MM.1S (cell line): ENCODE data around the gene SLC6A11.

Source experiments
- DNase-seq: peaks from one replicate; pipeline ENCODE4 v3.0.0-alpha.2; 2015
- H2AFZ ChIP-seq: fragments of 300-600 bp; sonication (generic); 2 replicates; pipeline ENCODE4 v1.6.0; 2016; ENCODE audit warnings: antibody characterized with exemption, low read length
- H3F3A ChIP-seq: fragments of 300-600 bp; sonication (generic); 2 replicates; pipeline ENCODE4 v1.6.1; 2016; ENCODE audit warnings: mild to moderate bottlenecking, antibody characterized with exemption, low read length, moderate library complexity, mixed read lengths; ENCODE audit not compliant: insufficient read depth
- H3K27ac ChIP-seq: fragments of 300-600 bp; sonication (generic); 2 replicates; pipeline ENCODE4 v1.5.1; 2016; ENCODE audit warnings: mild to moderate bottlenecking, low read length
- H3K27me3 ChIP-seq: fragments of 300-600 bp; sonication (generic); replicated peaks from 2 replicates; pipeline ENCODE4 v1.6.0; 2016; ENCODE audit warnings: low read length; ENCODE audit not compliant: insufficient read depth
- H3K36me3 ChIP-seq: fragments of 300-600 bp; sonication (generic); replicated peaks from 2 replicates; pipeline ENCODE4 v1.6.1; 2016; ENCODE audit warnings: mild to moderate bottlenecking, low read length, mixed read lengths; ENCODE audit not compliant: insufficient read depth
- H3K4me1 ChIP-seq: fragments of 300-600 bp; sonication (generic); 2 replicates; pipeline ENCODE4 v1.6.1; 2016; ENCODE audit warnings: low read length, mixed read lengths
- H3K4me2 ChIP-seq: fragments of 300-600 bp; sonication (generic); 2 replicates; pipeline ENCODE4 v1.6.0; 2016; ENCODE audit warnings: low read depth, low read length
- H3K4me3 ChIP-seq: fragments of 300-600 bp; sonication (generic); 2 replicates; pipeline ENCODE4 v1.5.1; 2016; ENCODE audit warnings: low read length, mixed read lengths
- H3K79me2 ChIP-seq: fragments of 300-600 bp; sonication (generic); 2 replicates; pipeline ENCODE4 v1.6.1; 2016; ENCODE audit warnings: mixed run types, low read length, mixed read lengths
- H3K9ac ChIP-seq: fragments of 300-600 bp; sonication (generic); 2 replicates; pipeline ENCODE4 v1.6.1; 2016; ENCODE audit warnings: low read length, mixed read lengths
- H3K9me2 ChIP-seq: fragments of 300-600 bp; sonication (generic); replicated peaks from 2 replicates; pipeline ENCODE4 v1.6.1; 2016; ENCODE audit warnings: mild to moderate bottlenecking, low read length, mixed read lengths; ENCODE audit not compliant: insufficient read depth
- H3K9me3 ChIP-seq: fragments of 300-600 bp; sonication (generic); replicated peaks from 2 replicates; pipeline ENCODE4 v1.6.1; 2016; ENCODE audit warnings: mild to moderate bottlenecking, low read length, mixed read lengths; ENCODE audit not compliant: insufficient read depth
- H4K20me1 ChIP-seq: fragments of 300-600 bp; sonication (generic); 2 replicates; pipeline ENCODE4 v1.6.1; 2016; ENCODE audit warnings: mild to moderate bottlenecking, low read length, moderate library complexity, mixed read lengths; ENCODE audit not compliant: insufficient read depth
- EZH2 ChIP-seq: fragments of 300-600 bp; sonication (generic); optimal IDR thresholded peaks from 2 replicates; pipeline ENCODE3; 2017; ENCODE audit warnings: low read depth, mild to moderate bottlenecking, antibody characterized with exemption, low read length, mixed read lengths
- EZH2phosphoT487 ChIP-seq: fragments of 300-600 bp; sonication (generic); IDR thresholded peaks from 2 replicates; pipeline ENCODE4 v1.6.1; 2018; ENCODE audit warnings: antibody characterized with exemption, low read length
- TF ChIP-seq, protein P1 (sequence below): fragments of 300-600 bp; sonication (generic); IDR thresholded peaks from 2 replicates; pipeline ENCODE4 v1.5.1; 2016; ENCODE audit warnings: antibody characterized with exemption, low read length, mixed read lengths

The SLC6A11 gene

DNA sequence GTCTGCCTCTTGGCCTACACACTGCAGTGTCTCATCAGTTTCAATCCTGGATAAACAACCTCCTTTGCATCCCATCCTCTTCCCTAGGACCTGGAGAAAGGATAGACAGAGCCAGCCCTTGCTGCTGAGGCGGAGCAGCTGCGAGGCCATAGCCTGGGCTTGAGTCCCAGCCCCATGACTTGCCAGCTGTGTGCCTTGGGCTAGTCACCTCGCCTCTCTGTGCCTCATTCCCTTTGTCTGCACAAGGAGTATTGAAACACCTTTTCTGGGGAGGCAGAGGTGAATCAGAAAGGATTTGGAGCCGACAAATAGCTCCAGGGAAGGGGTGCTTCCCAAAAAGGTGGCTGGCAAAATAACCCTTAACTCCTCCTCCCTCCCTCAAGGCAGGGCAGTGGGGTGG, 111.5 kb downstream of the SLC6A11 start:
- Histone ChIP-seq H3K36me3 (no peaks in the 10 kb centered on the region), H3K79me2 (no peaks in the 10 kb centered on the region), H4K20me1 (no peaks in the 10 kb centered on the region), H3K9me2 (no peaks in the 10 kb centered on the region), H3F3A (no peaks in the 10 kb centered on the region), H3K9ac (no peak overlapping the region), H2AFZ (no peak overlapping the region), H3K27ac (no peak overlapping the region), H3K27me3 (peaks cover 31% of the 10 kb centered on the region), H3K4me3 (no peak overlapping the region), H3K9me3 (no peaks in the 10 kb centered on the region), H3K4me2 (no peak overlapping the region), H3K4me1 (no peaks in the 10 kb centered on the region)
- DNase-seq = no peak
- TF ChIP-seq EZH2phosphoT487 = no peak
- no peak for TF ChIP-seq EZH2
- TF ChIP-seq, protein P1, sequence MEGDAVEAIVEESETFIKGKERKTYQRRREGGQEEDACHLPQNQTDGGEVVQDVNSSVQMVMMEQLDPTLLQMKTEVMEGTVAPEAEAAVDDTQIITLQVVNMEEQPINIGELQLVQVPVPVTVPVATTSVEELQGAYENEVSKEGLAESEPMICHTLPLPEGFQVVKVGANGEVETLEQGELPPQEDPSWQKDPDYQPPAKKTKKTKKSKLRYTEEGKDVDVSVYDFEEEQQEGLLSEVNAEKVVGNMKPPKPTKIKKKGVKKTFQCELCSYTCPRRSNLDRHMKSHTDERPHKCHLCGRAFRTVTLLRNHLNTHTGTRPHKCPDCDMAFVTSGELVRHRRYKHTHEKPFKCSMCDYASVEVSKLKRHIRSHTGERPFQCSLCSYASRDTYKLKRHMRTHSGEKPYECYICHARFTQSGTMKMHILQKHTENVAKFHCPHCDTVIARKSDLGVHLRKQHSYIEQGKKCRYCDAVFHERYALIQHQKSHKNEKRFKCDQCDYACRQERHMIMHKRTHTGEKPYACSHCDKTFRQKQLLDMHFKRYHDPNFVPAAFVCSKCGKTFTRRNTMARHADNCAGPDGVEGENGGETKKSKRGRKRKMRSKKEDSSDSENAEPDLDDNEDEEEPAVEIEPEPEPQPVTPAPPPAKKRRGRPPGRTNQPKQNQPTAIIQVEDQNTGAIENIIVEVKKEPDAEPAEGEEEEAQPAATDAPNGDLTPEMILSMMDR = no peak

DNA sequence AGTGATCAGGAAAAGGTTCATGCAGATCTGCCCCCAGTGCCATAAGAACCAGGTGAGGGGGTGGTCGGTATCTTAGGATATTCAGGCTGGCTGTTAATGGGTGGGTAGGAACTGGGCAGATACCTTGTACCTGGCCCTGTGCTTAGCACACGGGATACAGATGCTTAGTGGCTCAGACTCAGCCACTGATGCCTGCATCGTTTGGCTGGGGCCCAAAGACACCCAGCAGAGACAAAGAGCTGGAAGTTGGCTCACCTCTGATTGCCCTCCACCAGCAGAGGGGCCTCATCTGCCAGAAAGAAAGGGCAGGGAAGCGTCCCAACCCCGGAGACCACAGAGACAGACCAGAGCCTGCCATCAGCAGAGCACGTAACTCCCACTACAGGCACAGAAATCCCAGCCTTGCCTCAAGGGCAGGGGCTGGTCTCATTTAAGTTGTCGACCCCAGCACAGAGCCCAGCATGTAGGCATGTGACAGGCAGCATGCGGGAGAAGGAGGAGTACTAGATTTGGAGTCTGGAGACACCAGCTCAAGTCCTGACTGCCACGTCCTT, 112.5 kb downstream of the SLC6A11 start:
- H3K4me1 ChIP-seq = no peaks in the 10 kb centered on the region
- no peak overlapping the region for H3K27ac ChIP-seq
- no peak overlapping the region for H3K4me2 ChIP-seq
- no peaks in the 10 kb centered on the region for H3K36me3 ChIP-seq
- no peak overlapping the region for H3K4me3 ChIP-seq
- H3K9me3 ChIP-seq = no peaks in the 10 kb centered on the region
- H3K27me3 ChIP-seq = peaks cover 31% of the 10 kb centered on the region
- H3F3A ChIP-seq = no peaks in the 10 kb centered on the region
- DNase-seq = no peak
- H3K79me2 ChIP-seq = no peaks in the 10 kb centered on the region
- H4K20me1 ChIP-seq = no peaks in the 10 kb centered on the region
- H2AFZ ChIP-seq = no peak overlapping the region
- no peaks in the 10 kb centered on the region for H3K9me2 ChIP-seq
- TF ChIP-seq EZH2 (no peak), EZH2phosphoT487 (no peak)
- TF ChIP-seq, protein P1 = no peak
- H3K9ac ChIP-seq = no peak overlapping the region

DNA sequence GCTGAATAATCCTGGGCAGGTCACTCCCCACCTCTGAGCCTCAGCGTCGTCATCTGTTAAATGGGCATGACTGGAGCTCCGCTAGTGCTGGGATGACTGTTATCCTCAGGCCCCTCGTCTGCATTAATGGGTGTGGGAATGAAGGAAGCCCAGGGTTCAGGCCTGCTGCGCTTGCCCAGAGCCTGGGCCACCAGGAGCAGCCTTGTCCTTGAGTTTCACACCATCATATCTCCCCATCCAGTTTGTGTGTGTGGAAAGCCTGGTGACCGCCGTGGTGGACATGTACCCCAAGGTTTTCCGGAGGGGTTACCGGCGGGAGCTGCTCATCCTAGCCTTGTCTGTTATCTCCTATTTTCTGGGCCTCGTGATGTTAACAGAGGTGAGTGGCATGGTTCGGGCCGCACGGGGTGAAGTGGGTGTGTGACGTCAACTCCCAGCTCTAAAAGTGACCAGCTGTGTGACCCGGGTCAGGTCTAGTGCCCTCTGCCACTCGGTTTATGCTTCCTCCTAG, 113.0 kb downstream of the SLC6A11 start:
- Histone ChIP-seq H3K9me2 (no peaks in the 10 kb centered on the region), H3K4me2 (no peak overlapping the region), H3K36me3 (no peaks in the 10 kb centered on the region), H3K79me2 (no peaks in the 10 kb centered on the region), H2AFZ (no peak overlapping the region), H3K9ac (no peak overlapping the region), H3K4me3 (no peak overlapping the region), H3K9me3 (no peaks in the 10 kb centered on the region), H3K27ac (no peak overlapping the region), H4K20me1 (no peaks in the 10 kb centered on the region), H3F3A (no peaks in the 10 kb centered on the region), H3K4me1 (no peaks in the 10 kb centered on the region), H3K27me3 (peaks cover 31% of the 10 kb centered on the region)
- no peak for TF ChIP-seq EZH2
- TF ChIP-seq, protein P1 = no peak
- no peak for TF ChIP-seq EZH2phosphoT487
- no peak for DNase-seq
